GM12892 (cell line): ENCODE data around the gene ZNF765.
"Not testable (repeated sequence)": the region's sequence is repeated elsewhere in the genome, so short reads cannot be mapped to it uniquely, and the experiment has no call there.

ENCODE experiments used
- DNase-seq: peaks from one replicate; pipeline ENCODE4 v3.0.0; 2011; ENCODE audit not compliant: insufficient read length
- FAIRE-seq: peaks from 2 replicates; lab custom pipeline; 2011; peaks lifted over from hg19 to GRCh38; lab: Jason Lieb, UNC
- POLR2A ChIP-seq: IDR thresholded peaks from 2 replicates; pipeline ENCODE4 v1.6.1; 2011; ENCODE audit warnings: low read depth, low read length, control low read depth
- POLR2AphosphoS5 ChIP-seq: IDR thresholded peaks from 2 replicates; pipeline ENCODE4 v1.6.1; 2011; ENCODE audit warnings: low read depth, low read length, control low read depth
- TAF1 ChIP-seq: IDR thresholded peaks from 2 replicates; pipeline ENCODE4 v1.6.1; 2011; ENCODE audit warnings: low read depth, mild to moderate bottlenecking, control low read depth, low read length, borderline replicate concordance

ZNF765 gene

DNA sequence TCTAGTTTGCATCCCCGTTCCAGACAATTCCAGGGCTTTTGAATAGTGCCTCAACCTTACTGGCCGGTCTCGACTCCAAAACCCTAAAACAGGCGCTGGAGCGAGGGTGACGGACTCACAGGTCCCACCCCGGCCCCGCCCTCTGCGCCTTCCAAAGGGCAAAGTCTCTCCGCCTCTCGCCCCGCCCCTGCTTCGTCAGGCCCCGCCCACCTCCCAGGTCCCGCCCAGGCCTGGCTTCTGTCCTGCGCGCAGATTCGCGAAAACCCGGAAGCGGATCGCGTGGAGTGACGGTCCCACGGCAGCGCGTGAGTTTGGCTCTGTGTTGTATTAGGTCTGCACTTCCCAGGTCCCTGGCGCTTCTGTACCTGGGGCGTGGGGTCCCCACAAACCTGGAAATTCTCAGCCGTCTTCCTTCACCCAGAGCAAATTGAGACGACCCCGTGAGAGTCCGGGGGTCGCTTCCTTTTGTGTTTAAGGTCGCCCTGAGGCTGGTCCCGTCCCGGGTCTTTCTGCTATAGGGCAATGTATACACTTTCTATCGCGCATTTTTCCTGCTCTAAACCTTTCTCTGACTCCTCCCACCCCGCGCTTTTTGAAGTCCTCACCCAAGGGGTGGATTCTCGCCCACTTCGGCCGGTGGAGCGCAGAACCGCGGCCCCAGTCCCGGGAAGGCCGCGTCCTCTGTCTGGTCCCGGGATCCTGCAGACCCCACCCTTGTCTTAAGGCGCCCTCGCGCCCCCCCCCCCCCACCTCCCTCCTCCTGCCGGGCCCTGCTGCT, 72.7 kb downstream of the ZNF765 start, which contains the start of gene ZNF813:
Gene ZNF813 (plus strand): TSS at position 249 of the 778 bp plus-strand sequence. CDS start 16,090 bp downstream, outside the sequence.
- DNase-seq (peak; percentile 74), FAIRE-seq (peak; percentile 86)
- TF ChIP-seq TAF1 = 0 out of 2 replicates have a peak, but pooled peaks have one; percentile 34
- TF ChIP-seq POLR2A = peak; percentile 66; the same call in 1 of the 2 replicates
- TF ChIP-seq POLR2AphosphoS5 = no peak

DNA sequence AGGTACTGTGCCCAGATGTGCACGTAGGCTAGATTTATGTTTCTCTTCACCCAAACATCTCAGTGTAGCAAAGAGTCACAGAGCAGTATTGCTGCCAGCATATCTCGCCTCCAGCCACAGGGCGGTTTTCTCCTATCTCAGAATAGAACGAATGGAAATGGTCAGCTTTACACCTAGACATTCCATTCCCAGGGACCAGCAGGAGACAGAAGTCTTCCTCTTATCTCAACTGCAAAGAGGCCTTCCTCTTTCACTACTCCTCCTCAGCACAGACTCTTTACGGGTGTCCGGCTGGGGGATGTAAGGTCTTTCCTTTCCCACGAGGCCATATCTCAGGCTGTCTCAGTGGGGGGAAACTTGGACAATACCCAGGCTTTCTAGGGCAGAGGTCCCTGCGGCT, 73.7 kb downstream of the ZNF765 start:
- DNase-seq, FAIRE-seq: not testable (repeated sequence)

DNA sequence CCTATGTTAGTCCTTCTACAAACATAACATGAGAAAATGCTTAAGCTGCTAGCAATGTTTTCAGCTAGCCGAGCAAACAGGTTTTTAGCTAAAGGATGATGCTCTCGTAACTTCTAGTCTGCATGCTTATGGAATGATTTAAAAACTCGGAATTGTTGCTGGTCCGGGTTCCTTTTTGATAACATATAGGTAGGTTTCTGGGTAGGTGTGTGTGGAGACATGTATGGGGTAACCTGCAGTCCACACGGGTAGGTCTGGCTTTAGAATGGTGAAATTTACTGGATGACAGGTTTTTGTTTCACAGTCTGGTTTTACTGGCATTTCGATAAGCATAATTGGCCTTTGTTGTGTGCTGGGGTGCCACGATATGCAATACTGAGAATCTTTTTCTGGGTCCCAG, 77.0 kb downstream of the ZNF765 start:
- DNase-seq (no peak), FAIRE-seq (no peak)
- TF ChIP-seq TAF1 (no peak), POLR2A (no peak), POLR2AphosphoS5 (no peak)

DNA sequence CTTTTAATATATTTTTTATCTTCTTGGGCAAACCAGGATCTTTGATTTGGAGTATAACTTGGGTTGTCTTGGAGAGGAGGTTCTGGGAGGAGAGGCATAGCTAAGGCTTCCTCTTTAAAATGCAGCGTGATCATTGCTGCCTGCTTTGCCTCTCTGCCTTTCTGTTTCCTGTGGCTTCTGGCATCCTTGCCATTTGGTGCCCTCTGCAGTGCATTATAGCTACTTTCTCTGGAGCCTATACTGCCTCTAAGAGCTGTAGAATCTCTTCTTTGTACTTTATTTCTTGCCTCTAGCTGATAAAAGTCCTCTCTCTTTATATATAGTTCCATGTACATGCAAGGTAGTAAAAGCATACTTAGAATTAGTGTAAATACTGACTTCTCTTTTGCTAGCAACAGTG, 79.9 kb downstream of the ZNF765 start:
- DNase-seq, FAIRE-seq: not testable (repeated sequence)

GRCh38 chr19:53475470-53475869, 80.5 kb downstream of the ZNF765 start:
- DNase-seq, FAIRE-seq: not testable (repeated sequence)
